IPS-NIHi7 (cell line): ENCODE measurements around the gene SLC22A17.
"Not testable (repeated sequence)": the region's sequence is repeated elsewhere in the genome, so short reads cannot be mapped to it uniquely, and the experiment has no call there.

Source experiments
- DNase-seq: peaks from one replicate; pipeline ENCODE4 v3.0.0; 2012; ENCODE audit warnings: mixed read lengths; ENCODE audit errors: extremely low spot score

Gene SLC22A17

GRCh38 chr14:23352506-23353432, at the start of gene SLC22A17:
Gene SLC22A17, minus strand, starts transcription at chr14:23352887.
- peak; percentile 90 for DNase-seq

- DNase-seq: no peak
Measured at GRCh38 chr14:23401291-23401690, 48.6 kb upstream of the SLC22A17 start.

- not testable (repeated sequence) for DNase-seq
Measured at GRCh38 chr14:23400496-23401149, 47.9 kb upstream of the SLC22A17 start.

- DNase-seq: no peak
Measured at GRCh38 chr14:23399591-23399990, 46.9 kb upstream of the SLC22A17 start.

- no peak for DNase-seq
Measured at GRCh38 chr14:23399136-23399535, 46.4 kb upstream of the SLC22A17 start.

- DNase-seq: no peak
Measured at GRCh38 chr14:23398348-23398747, 45.7 kb upstream of the SLC22A17 start.

- no peak for DNase-seq
Measured at GRCh38 chr14:23396781-23397407, 44.2 kb upstream of the SLC22A17 start.

- no peak for DNase-seq
Measured at GRCh38 chr14:23396126-23396525, 43.4 kb upstream of the SLC22A17 start.

GRCh38 chr14:23392613-23393012, 39.9 kb upstream of the SLC22A17 start:
- no peak for DNase-seq

GRCh38 chr14:23389871-23390270, 37.2 kb upstream of the SLC22A17 start:
- DNase-seq: not testable (repeated sequence)

- no peak for DNase-seq
Measured at GRCh38 chr14:23389396-23389795, 36.7 kb upstream of the SLC22A17 start.

GRCh38 chr14:23388996-23389395, 36.3 kb upstream of the SLC22A17 start:
- no peak for DNase-seq

GRCh38 chr14:23387916-23388882, 35.5 kb upstream of the SLC22A17 start:
- no peak for DNase-seq

- DNase-seq: no peak
Measured at GRCh38 chr14:23386999-23387398, 34.3 kb upstream of the SLC22A17 start.

GRCh38 chr14:23386266-23386657, 33.6 kb upstream of the SLC22A17 start:
- not testable (repeated sequence) for DNase-seq

- DNase-seq: no peak
Measured at GRCh38 chr14:23385642-23386265, 33.1 kb upstream of the SLC22A17 start.

- no peak for DNase-seq
Measured at GRCh38 chr14:23385244-23385641, 32.6 kb upstream of the SLC22A17 start.

GRCh38 chr14:23384364-23385080, 31.8 kb upstream of the SLC22A17 start:
- DNase-seq: no peak

GRCh38 chr14:23382731-23383440, 30.2 kb upstream of the SLC22A17 start:
- no peak for DNase-seq

GRCh38 chr14:23382276-23382675, 29.6 kb upstream of the SLC22A17 start:
- no peak for DNase-seq
